ENCODE measurements around the gene RSPO4.
A peak's percentile ranks its signal among the peaks of the same experiment; 100 is the strongest.

The RSPO4 gene

GRCh38 chr20:959996-960615, 42.0 kb downstream of the RSPO4 start:
- Histone ChIP-seq H4K20me1 (ENCODE audit: insufficient read depth, low read length) (no peaks in the 10 kb centered on the region), H3K4me3 (ENCODE audit: low read depth in 1 of 2, low read length in 2 of 2) (no peak overlapping the region), H3K79me2 (ENCODE audit: insufficient read depth, low read length) (no peaks in the 10 kb centered on the region), H3K27me3 (ENCODE audit: insufficient read depth, low read length, poor library complexity) (no peaks in the 10 kb centered on the region), H3K4me1 (ENCODE audit: insufficient read depth, low read length) (no peaks in the 10 kb centered on the region), H3K36me3 (ENCODE audit: insufficient read depth, low read length) (no peaks in the 10 kb centered on the region), H3K27ac (ENCODE audit: low read length) (no peak overlapping the region), H3K4me2 (ENCODE audit: insufficient read depth, low read length) (no peak overlapping the region), H2AFZ (ENCODE audit: low read depth, low read length) (no peak overlapping the region), H3K9ac (ENCODE audit: low read depth, low read length) (no peak overlapping the region), H3K9me3 (ENCODE audit: insufficient read depth, low read length, severe bottlenecking) (no peaks in the 10 kb centered on the region)
- ATAC-seq (ENCODE audit: insufficient read depth, low read depth) (no peak), DNase-seq (no peak)
- no peak for TF ChIP-seq EZH2 (IDR thresholded peaks at IDR 0.05; ENCODE audit: borderline replicate concordance, low read depth, low read length, severe bottlenecking)
- no peak for TF ChIP-seq CTCF (IDR thresholded peaks at IDR 0.05; ENCODE audit: borderline replicate concordance, extremely low read depth, low read length, poor library complexity, severe bottlenecking)

DNA sequence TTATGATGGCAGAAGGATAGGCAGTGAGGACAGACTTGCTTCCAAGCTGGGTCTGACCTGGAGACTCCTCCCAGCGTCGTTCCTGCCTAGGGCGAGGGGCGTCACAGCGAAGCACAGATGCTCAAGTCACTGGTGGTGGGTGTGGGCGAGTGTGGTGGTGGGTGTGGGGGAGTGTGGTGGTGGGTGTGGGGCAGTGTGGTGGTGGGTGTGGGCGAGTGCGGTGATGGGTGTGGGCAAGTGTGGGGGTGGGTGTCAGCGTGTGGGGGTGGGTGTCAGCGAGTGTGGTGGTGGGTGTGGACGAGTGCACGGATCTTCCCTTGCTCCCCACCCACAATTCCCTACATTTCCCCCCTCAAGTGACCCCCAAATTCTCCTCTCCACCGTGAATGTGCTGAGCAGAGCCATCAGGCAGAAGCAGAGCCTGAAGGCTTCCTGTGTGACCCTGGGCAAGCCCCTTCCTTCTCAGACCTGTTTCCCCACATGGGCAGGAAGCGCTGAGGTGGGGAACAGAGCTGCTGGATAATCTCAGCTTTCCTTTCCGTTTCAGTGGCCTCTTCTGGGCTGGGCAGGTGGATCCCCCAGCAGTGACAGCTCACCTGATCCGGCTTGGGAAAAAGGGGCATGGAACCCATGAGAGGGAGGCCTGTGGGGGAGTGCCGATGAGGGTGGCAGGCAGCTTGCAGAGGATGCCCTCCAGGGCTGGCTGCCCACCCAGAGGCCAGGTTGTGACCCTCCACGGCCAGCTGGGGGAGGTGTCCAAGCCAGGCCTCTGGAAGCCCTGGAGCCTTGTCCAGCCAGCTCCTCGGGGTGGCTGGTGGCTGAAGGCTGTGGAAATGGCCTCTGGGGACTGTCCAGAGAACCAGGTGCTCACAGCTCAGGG, 42.9 kb downstream of the RSPO4 start:
- Histone ChIP-seq H4K20me1 (ENCODE audit: insufficient read depth, low read length) (no peaks in the 10 kb centered on the region), H3K36me3 (ENCODE audit: insufficient read depth, low read length) (no peaks in the 10 kb centered on the region), H3K27me3 (ENCODE audit: insufficient read depth, low read length, poor library complexity) (no peaks in the 10 kb centered on the region), H3K4me2 (ENCODE audit: insufficient read depth, low read length) (no peak overlapping the region), H3K4me3 (ENCODE audit: low read depth in 1 of 2, low read length in 2 of 2) (no peak overlapping the region), H2AFZ (ENCODE audit: low read depth, low read length) (no peak overlapping the region), H3K9ac (ENCODE audit: low read depth, low read length) (no peak overlapping the region), H3K79me2 (ENCODE audit: insufficient read depth, low read length) (no peaks in the 10 kb centered on the region), H3K4me1 (ENCODE audit: insufficient read depth, low read length) (no peaks in the 10 kb centered on the region), H3K9me3 (ENCODE audit: insufficient read depth, low read length, severe bottlenecking) (no peaks in the 10 kb centered on the region), H3K27ac (ENCODE audit: low read length) (no peak overlapping the region)
- DNase-seq (no peak), ATAC-seq (ENCODE audit: insufficient read depth, low read depth) (no peak)
- TF ChIP-seq EZH2 (IDR thresholded peaks at IDR 0.05; ENCODE audit: borderline replicate concordance, low read depth, low read length, severe bottlenecking) = no peak
- TF ChIP-seq CTCF (IDR thresholded peaks at IDR 0.05; ENCODE audit: borderline replicate concordance, extremely low read depth, low read length, poor library complexity, severe bottlenecking) = no peak

GRCh38 chr20:957544-957943, 44.6 kb downstream of the RSPO4 start:
- no peaks in the 10 kb centered on the region for H3K36me3 ChIP-seq (ENCODE audit: insufficient read depth, low read length)
- no peak for DNase-seq
- H3K4me1 ChIP-seq (ENCODE audit: insufficient read depth, low read length) = no peaks in the 10 kb centered on the region
- H3K4me3 ChIP-seq (ENCODE audit: low read depth in 1 of 2, low read length in 2 of 2) = no peak overlapping the region
- H3K9me3 ChIP-seq (ENCODE audit: insufficient read depth, low read length, severe bottlenecking) = no peaks in the 10 kb centered on the region
- no peak overlapping the region for H3K9ac ChIP-seq (ENCODE audit: low read depth, low read length)
- H3K4me2 ChIP-seq (ENCODE audit: insufficient read depth, low read length) = no peak overlapping the region
- ATAC-seq (ENCODE audit: insufficient read depth, low read depth) = no peak
- H2AFZ ChIP-seq (ENCODE audit: low read depth, low read length) = no peak overlapping the region
- H3K27ac ChIP-seq (ENCODE audit: low read length) = no peak overlapping the region
- H4K20me1 ChIP-seq (ENCODE audit: insufficient read depth, low read length) = no peaks in the 10 kb centered on the region
- H3K27me3 ChIP-seq (ENCODE audit: insufficient read depth, low read length, poor library complexity) = no peaks in the 10 kb centered on the region
- H3K79me2 ChIP-seq (ENCODE audit: insufficient read depth, low read length) = no peaks in the 10 kb centered on the region
- TF ChIP-seq EZH2 (IDR thresholded peaks at IDR 0.05; ENCODE audit: borderline replicate concordance, low read depth, low read length, severe bottlenecking) (no peak), CTCF (IDR thresholded peaks at IDR 0.05; ENCODE audit: borderline replicate concordance, extremely low read depth, low read length, poor library complexity, severe bottlenecking) (peak; percentile 16)

All from DND-41 (cell line).